ENCODE data around the gene COQ8A.

DNA sequence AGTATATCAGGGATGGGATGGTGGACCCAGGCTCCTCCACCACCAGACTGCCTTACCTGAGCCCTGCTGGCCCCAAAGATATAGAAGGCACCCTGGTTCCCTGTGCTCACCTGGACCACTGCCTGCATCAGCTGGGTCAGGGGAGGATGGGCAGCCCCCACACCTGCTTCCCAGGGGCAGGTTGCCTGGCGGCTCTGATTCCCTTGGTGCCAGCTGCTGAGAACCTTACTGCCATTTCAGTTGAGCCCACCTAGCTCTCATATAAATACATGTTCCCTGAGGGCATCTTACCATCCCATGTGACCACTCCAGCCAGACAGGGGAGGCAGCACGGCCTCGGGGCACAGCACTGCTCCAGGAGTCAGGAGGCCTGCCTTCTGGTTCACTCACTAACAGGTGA lies 45.3 kb upstream of the COQ8A start:
- TF ChIP-seq, protein P1, sequence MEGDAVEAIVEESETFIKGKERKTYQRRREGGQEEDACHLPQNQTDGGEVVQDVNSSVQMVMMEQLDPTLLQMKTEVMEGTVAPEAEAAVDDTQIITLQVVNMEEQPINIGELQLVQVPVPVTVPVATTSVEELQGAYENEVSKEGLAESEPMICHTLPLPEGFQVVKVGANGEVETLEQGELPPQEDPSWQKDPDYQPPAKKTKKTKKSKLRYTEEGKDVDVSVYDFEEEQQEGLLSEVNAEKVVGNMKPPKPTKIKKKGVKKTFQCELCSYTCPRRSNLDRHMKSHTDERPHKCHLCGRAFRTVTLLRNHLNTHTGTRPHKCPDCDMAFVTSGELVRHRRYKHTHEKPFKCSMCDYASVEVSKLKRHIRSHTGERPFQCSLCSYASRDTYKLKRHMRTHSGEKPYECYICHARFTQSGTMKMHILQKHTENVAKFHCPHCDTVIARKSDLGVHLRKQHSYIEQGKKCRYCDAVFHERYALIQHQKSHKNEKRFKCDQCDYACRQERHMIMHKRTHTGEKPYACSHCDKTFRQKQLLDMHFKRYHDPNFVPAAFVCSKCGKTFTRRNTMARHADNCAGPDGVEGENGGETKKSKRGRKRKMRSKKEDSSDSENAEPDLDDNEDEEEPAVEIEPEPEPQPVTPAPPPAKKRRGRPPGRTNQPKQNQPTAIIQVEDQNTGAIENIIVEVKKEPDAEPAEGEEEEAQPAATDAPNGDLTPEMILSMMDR (conservative IDR thresholded peaks at IDR 0.05; ENCODE audit: low read length): no peak
- TF ChIP-seq EZH2phosphoT487 (IDR thresholded peaks at IDR 0.05; ENCODE audit: borderline replicate concordance): no peak
